ENCODE data around the gene CCT2. TPM values are rescaled to one million over a fixed set of nuclear protein-coding genes. Genes with fewer than 3 reads are reported as not detected.

CCT2 gene
- total RNA-seq, 1 experiment from 2014 or later: 342 TPM

GRCh38 chr12:69550569-69551350 is 34.5 kb upstream of the CCT2 start (continued):
- TF ChIP-seq ZNF281 (CRISPR knock-in tag; IDR thresholded peaks at IDR 0.05) (no peak), SOX15 (CRISPR knock-in tag; IDR thresholded peaks at IDR 0.05) (no peak), PRRX2 (CRISPR knock-in tag; IDR thresholded peaks at IDR 0.05) (no peak), OVOL2 (CRISPR knock-in tag; IDR thresholded peaks at IDR 0.05; ENCODE audit: borderline replicate concordance) (no peak)

- Mint-ChIP-seq H3K27ac (peak overlapping the region; percentile 86), H3K4me3 (no peak overlapping the region), H3K4me1 (peaks cover 8% of the 10 kb centered on the region), H3K27me3 (ENCODE audit: low read depth) (no peaks in the 10 kb centered on the region), H3K36me3 (no peaks in the 10 kb centered on the region), H3K9me3 (no peaks in the 10 kb centered on the region)
- TF ChIP-seq NR1H2 (CRISPR knock-in tag; IDR thresholded peaks at IDR 0.05) (no peak), SOX15 (CRISPR knock-in tag; IDR thresholded peaks at IDR 0.05) (no peak), GRHL2 (CRISPR knock-in tag; IDR thresholded peaks at IDR 0.05; ENCODE audit: insufficient replicate concordance, severe bottlenecking) (no peak), PREB (CRISPR knock-in tag; IDR thresholded peaks at IDR 0.05; ENCODE audit: borderline replicate concordance) (no peak), TEAD1 (CRISPR knock-in tag; IDR thresholded peaks at IDR 0.05) (no peak), ATF2 (CRISPR knock-in tag; IDR thresholded peaks at IDR 0.05; ENCODE audit: borderline replicate concordance, low read depth) (no peak), ZNF121 (CRISPR knock-in tag; IDR thresholded peaks at IDR 0.05) (no peak), ZNF263 (CRISPR knock-in tag; IDR thresholded peaks at IDR 0.05; ENCODE audit: low read depth) (no peak), SMAD3 (CRISPR knock-in tag; IDR thresholded peaks at IDR 0.05; ENCODE audit: borderline replicate concordance) (no peak), ZNF396 (CRISPR knock-in tag; IDR thresholded peaks at IDR 0.05; ENCODE audit: borderline replicate concordance) (no peak), IRF1 (CRISPR knock-in tag; IDR thresholded peaks at IDR 0.05) (no peak), GTF2I (CRISPR knock-in tag; conservative IDR thresholded peaks at IDR 0.05) (no peak), KAT7 (CRISPR knock-in tag; IDR thresholded peaks at IDR 0.05; ENCODE audit: borderline replicate concordance) (no peak), JUN (CRISPR knock-in tag; IDR thresholded peaks at IDR 0.05) (no peak), HMGA2 (CRISPR knock-in tag; IDR thresholded peaks at IDR 0.05) (no peak)
- no peak for ATAC-seq
- POLR2A ChIA-PET: no interaction called here
- CTCF ChIA-PET: interaction anchor here (0.8 kb wide), 1 partner anchor 36 kb away, joined by 3 read pairs; no protein-coding TSS in a partner anchor
- DNase-seq (ENCODE audit: low spot score): no peak
Measured at GRCh38 chr12:69553628-69554248, 31.5 kb upstream of the CCT2 start.
